Kidney epithelial cell (primary cell): Measurements from ENCODE around the gene DENND6B. TPM values are rescaled to one million over a fixed set of nuclear protein-coding genes. Genes with fewer than 3 reads are reported as not detected.
A peak's percentile ranks its signal among the peaks of the same experiment; 100 is the strongest.

Experiments
- DNase-seq: peaks from one replicate; pipeline ENCODE4 v3.0.0-alpha.2; 2010; ENCODE audit warnings: low read depth
- H3K27me3 ChIP-seq: 2 replicates; pipeline ENCODE4 v1.6.0; 2011; ENCODE audit warnings: low read length; ENCODE audit not compliant: control insufficient read depth, insufficient read depth
- H3K36me3 ChIP-seq: 2 replicates; pipeline ENCODE4 v1.5.1; 2011; ENCODE audit warnings: low read length; ENCODE audit not compliant: control insufficient read depth, insufficient read depth
- H3K4me3 ChIP-seq: 2 replicates; pipeline ENCODE4 v1.5.1; 2011; ENCODE audit warnings: low read depth, mild to moderate bottlenecking, control low read depth, low read length
- total RNA-seq: library from RNA; depleted of rRNA; stranded (reverse); fragments of >200 nt; gene quantifications from 2 replicates; pipeline ENCODE4 v1.2.3, GENCODE V29; 2015
- TF ChIP-seq, protein P1 (sequence below): IDR thresholded peaks from 2 replicates; pipeline ENCODE4 v1.5.1; 2011; ENCODE audit warnings: mild to moderate bottlenecking, moderate library complexity, low read length, control low read depth, inconsistent platforms; ENCODE audit not compliant: insufficient read depth, poor library complexity, severe bottlenecking

DENND6B gene
- total RNA-seq, 1 donor from 2014 or later: 4.5 TPM

DNA sequence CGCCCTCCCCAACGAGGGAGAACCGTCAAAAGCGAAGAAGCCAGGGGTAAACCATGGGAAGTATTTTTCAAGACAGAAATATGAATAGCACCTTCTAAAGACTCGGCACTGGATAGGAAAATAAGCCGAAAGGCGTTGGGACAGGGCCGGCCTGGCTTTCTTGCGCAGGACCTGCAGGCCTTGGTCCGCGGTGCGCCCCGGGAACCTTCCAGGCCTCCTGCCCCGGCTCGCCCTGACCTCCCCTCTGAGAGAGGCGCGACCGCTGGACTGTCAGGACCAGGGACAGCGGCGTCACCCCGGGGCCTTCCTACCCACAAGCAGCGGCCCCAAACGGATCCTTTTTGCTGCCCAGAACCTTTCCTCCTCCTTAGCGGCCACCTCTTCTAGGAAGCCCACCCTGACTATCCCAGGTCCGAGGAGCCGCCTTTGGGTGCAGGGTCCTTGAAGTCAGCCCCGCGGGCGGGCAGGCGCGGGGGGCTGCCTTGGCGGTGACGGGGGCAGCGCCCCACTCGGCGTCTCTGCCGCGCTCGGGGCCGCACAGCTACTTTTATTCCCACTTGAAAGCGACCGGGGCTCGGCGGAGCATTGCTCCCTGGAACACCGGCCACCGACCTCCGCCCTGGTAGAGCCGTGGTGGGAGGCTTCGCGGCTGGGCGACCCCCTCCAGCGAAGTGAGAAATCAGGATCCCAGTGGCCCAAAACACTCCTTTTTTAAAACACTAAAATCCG lies 56.0 kb downstream of the DENND6B start:
- Histone ChIP-seq H3K36me3 (no peaks in the 10 kb centered on the region), H3K27me3 (peaks cover 5% of the 10 kb centered on the region), H3K4me3 (peak overlapping the region; percentile 42)
- no peak for DNase-seq
- TF ChIP-seq, protein P1, sequence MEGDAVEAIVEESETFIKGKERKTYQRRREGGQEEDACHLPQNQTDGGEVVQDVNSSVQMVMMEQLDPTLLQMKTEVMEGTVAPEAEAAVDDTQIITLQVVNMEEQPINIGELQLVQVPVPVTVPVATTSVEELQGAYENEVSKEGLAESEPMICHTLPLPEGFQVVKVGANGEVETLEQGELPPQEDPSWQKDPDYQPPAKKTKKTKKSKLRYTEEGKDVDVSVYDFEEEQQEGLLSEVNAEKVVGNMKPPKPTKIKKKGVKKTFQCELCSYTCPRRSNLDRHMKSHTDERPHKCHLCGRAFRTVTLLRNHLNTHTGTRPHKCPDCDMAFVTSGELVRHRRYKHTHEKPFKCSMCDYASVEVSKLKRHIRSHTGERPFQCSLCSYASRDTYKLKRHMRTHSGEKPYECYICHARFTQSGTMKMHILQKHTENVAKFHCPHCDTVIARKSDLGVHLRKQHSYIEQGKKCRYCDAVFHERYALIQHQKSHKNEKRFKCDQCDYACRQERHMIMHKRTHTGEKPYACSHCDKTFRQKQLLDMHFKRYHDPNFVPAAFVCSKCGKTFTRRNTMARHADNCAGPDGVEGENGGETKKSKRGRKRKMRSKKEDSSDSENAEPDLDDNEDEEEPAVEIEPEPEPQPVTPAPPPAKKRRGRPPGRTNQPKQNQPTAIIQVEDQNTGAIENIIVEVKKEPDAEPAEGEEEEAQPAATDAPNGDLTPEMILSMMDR: no peak

DNA sequence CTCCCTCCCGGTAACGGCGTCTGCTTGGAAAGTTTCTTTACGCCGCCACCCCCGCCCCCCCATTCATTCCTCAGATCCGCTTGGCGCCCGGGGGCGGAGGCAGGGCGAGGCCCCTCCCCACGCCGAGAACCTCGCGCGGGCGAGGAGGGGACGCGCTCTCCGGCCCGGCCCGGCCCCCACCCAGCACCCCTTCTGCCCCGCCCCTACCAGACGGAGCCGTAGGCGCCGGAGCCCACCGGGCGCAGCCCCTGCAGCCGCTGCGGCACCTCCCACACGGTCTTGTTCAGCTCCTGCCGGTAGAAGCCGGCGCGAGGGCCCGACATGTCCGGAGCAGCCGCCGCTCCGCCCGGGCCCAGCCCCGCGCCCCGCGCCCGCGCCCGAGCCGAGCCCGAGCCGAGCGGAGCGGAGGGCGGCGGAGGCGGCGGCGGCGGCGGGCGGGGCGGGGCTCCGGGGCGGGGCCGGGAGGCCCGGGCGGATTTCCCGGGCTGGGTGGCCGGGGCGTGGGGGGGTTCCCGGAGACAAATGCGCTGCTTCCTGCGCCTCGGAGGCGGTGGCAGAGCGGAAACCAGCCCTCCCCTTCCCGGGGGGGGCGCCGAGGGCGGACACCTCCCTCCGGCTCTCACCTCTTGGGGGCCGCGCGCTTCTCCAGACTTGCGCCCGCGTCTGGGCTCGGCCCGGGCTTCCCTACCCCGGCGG lies 56.7 kb downstream of the DENND6B start, which contains the start of gene MAPK11:
TSS of gene MAPK11 (minus strand) at position 411 of the 696 bp plus-strand sequence. CDS start at position 323, 88 bp downstream.
- TF ChIP-seq, protein P1: no peak
- Histone ChIP-seq H3K27me3 (peaks cover 5% of the 10 kb centered on the region), H3K36me3 (no peaks in the 10 kb centered on the region), H3K4me3 (peak within 1 kb of the TSS; percentile 42)
- no peak for DNase-seq

DNA sequence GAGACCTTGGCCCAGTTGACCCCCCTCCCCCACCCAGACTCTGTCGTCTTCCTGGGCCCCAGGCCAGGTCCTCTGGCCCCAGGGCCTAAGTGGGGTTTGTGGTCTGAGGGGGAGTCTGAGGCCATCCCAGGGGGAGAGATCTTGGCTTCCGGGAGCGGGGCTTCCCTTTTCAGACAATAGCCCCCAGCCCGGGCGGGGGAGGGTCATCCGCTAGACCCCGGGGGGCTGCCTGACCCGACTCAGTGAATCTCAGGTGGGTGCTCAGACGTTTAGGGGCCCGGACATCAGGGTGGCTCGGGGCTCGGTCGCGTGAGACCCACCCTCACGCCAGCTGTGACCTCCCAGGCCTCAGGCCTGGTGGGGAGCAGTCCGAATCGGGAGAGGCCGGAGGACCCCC lies 57.2 kb downstream of the DENND6B start:
- no peak for DNase-seq
- Histone ChIP-seq H3K27me3 (peaks cover 5% of the 10 kb centered on the region), H3K36me3 (no peaks in the 10 kb centered on the region), H3K4me3 (peak overlapping the region; percentile 35)
- TF ChIP-seq, protein P1: no peak

GRCh38 chr22:50268655-50269113 lies 58.1 kb downstream of the DENND6B start:
- Histone ChIP-seq H3K27me3 (peaks cover 5% of the 10 kb centered on the region), H3K4me3 (no peak overlapping the region), H3K36me3 (no peaks in the 10 kb centered on the region)
- DNase-seq: no peak
- TF ChIP-seq, protein P1: no peak

GRCh38 chr22:50267591-50268390 lies 59.0 kb downstream of the DENND6B start:
- DNase-seq: no peak
- Histone ChIP-seq H3K27me3 (peaks cover 5% of the 10 kb centered on the region), H3K36me3 (no peaks in the 10 kb centered on the region), H3K4me3 (no peak overlapping the region)
- TF ChIP-seq, protein P1: peak; percentile 19
